Nephron progenitor cell (in vitro differentiated cells): ENCODE data around the gene NAP1L4.
A peak's percentile ranks its signal among the peaks of the same experiment; 100 is the strongest.

Source experiments
- DNase-seq: peaks from one replicate; pipeline ENCODE4 v3.0.0; 2021
- H3K27ac Mint-ChIP-seq: 2 replicates; pipeline ENCODE4 v1.8.0; 2021; ENCODE audit warnings: mild to moderate bottlenecking, moderate library complexity, mixed read lengths
- H3K27me3 Mint-ChIP-seq: 2 replicates; pipeline ENCODE4 v1.8.0; 2021; ENCODE audit warnings: mild to moderate bottlenecking, low read depth, mixed read lengths; ENCODE audit not compliant: poor library complexity
- H3K36me3 Mint-ChIP-seq: 2 replicates; pipeline ENCODE4 v1.8.0; 2021; ENCODE audit warnings: low read depth, mixed read lengths
- H3K4me1 Mint-ChIP-seq: 2 replicates; pipeline ENCODE4 v1.8.0; 2021; ENCODE audit warnings: mixed read lengths
- H3K4me3 Mint-ChIP-seq: 2 replicates; pipeline ENCODE4 v1.8.0; 2021; ENCODE audit warnings: mild to moderate bottlenecking, moderate library complexity, mixed read lengths
- H3K9me3 Mint-ChIP-seq: 2 replicates; pipeline ENCODE4 v1.8.0; 2021; ENCODE audit warnings: mild to moderate bottlenecking, moderate library complexity, mixed read lengths
- CTCF ChIP-seq: fragments of 200-600 bp; sonication (generic); IDR thresholded peaks from 2 replicates; pipeline ENCODE4 v1.5.0; 2021; ENCODE audit warnings: antibody characterized with exemption

Gene NAP1L4

GRCh38 chr11:2980168-2980840 lies 11.8 kb downstream of the NAP1L4 start:
- no peak for DNase-seq
- peaks cover 67% of the 10 kb centered on the region for H3K36me3 Mint-ChIP-seq
- no peaks in the 10 kb centered on the region for H3K9me3 Mint-ChIP-seq
- no peaks in the 10 kb centered on the region for H3K27me3 Mint-ChIP-seq
- H3K4me3 Mint-ChIP-seq: no peak overlapping the region
- peaks cover 14% of the 10 kb centered on the region for H3K4me1 Mint-ChIP-seq
- no peak overlapping the region for H3K27ac Mint-ChIP-seq
- TF ChIP-seq CTCF: no peak

- no peak for DNase-seq
- Mint-ChIP-seq H3K4me1 (peaks cover 6% of the 10 kb centered on the region), H3K27ac (no peak overlapping the region), H3K27me3 (no peaks in the 10 kb centered on the region), H3K9me3 (no peaks in the 10 kb centered on the region), H3K36me3 (peaks cover 61% of the 10 kb centered on the region), H3K4me3 (no peak overlapping the region)
- TF ChIP-seq CTCF: no peak
These were observed 15.0 kb downstream of the NAP1L4 start for GRCh38 chr11:2977113-2977512.

- TF ChIP-seq CTCF: no peak
- Mint-ChIP-seq H3K4me3 (no peak overlapping the region), H3K27me3 (no peaks in the 10 kb centered on the region), H3K36me3 (peaks cover 61% of the 10 kb centered on the region), H3K9me3 (no peaks in the 10 kb centered on the region), H3K27ac (peak overlapping the region; percentile 78), H3K4me1 (no peaks in the 10 kb centered on the region)
- DNase-seq: no peak
These were observed 15.7 kb downstream of the NAP1L4 start for GRCh38 chr11:2976294-2977063.

GRCh38 chr11:2975594-2975993 lies 16.5 kb downstream of the NAP1L4 start:
- Mint-ChIP-seq H3K36me3 (peaks cover 70% of the 10 kb centered on the region), H3K27ac (no peak overlapping the region), H3K4me3 (no peak overlapping the region), H3K9me3 (no peaks in the 10 kb centered on the region), H3K27me3 (no peaks in the 10 kb centered on the region), H3K4me1 (no peaks in the 10 kb centered on the region)
- TF ChIP-seq CTCF: peak; percentile 29
- DNase-seq: no peak

GRCh38 chr11:2974272-2974671 lies 17.9 kb downstream of the NAP1L4 start:
- DNase-seq: no peak
- no peak for TF ChIP-seq CTCF
- Mint-ChIP-seq H3K36me3 (peaks cover 79% of the 10 kb centered on the region), H3K27me3 (no peaks in the 10 kb centered on the region), H3K4me1 (no peaks in the 10 kb centered on the region), H3K9me3 (no peaks in the 10 kb centered on the region), H3K27ac (peak overlapping the region; percentile 94), H3K4me3 (no peak overlapping the region)
